Neural cell (in vitro differentiated cells): ENCODE results near the gene NCOA5. TPM values are rescaled to one million over a fixed set of nuclear protein-coding genes. Genes with fewer than 3 reads are reported as not detected.

Experiments used
- H2AFZ ChIP-seq: fragments of 200-600, 300-800 bp; sonication (generic), shearing (Covaris generic); 2 replicates; pipeline ENCODE4 v1.6.0; 2014; ENCODE audit warnings: low read depth, mild to moderate bottlenecking, antibody characterized with exemption, low read length, moderate library complexity
- H3F3A ChIP-seq: fragments of 200-600 bp; shearing (Covaris generic); 2 replicates; pipeline ENCODE4 v1.6.1; 2016; ENCODE audit warnings: mild to moderate bottlenecking, moderate library complexity, mixed read lengths, antibody characterized with exemption, low read length; ENCODE audit not compliant: insufficient read depth, poor library complexity, severe bottlenecking
- H3K27ac ChIP-seq: fragments of 200-600, 300-800 bp; sonication (generic), shearing (Covaris generic); 2 replicates; pipeline ENCODE4 v1.5.1; 2014; ENCODE audit warnings: mild to moderate bottlenecking, low read length, moderate library complexity
- H3K27me3 ChIP-seq: fragments of 300-800, 200-600 bp; sonication (generic), shearing (Covaris generic); 2 replicates; pipeline ENCODE4 v1.6.0; 2014; ENCODE audit warnings: mild to moderate bottlenecking, low read depth, low read length, moderate library complexity; ENCODE audit not compliant: insufficient read depth
- H3K36me3 ChIP-seq: fragments of 300-800, 200-600 bp; sonication (generic), shearing (Covaris generic); 2 replicates; pipeline ENCODE4 v1.5.1; 2014; ENCODE audit warnings: mild to moderate bottlenecking, antibody characterized with exemption, low read length, moderate library complexity; ENCODE audit not compliant: insufficient read depth
- H3K4me2 ChIP-seq: fragments of 300-800, 200-600 bp; sonication (generic), shearing (Covaris generic); 2 replicates; pipeline ENCODE4 v1.6.0; 2014; ENCODE audit warnings: mild to moderate bottlenecking, low read length
- H3K4me3 ChIP-seq: fragments of 300-800, 200-600 bp; sonication (generic), shearing (Covaris generic); 2 replicates; pipeline ENCODE4 v1.5.1; 2014; ENCODE audit warnings: mild to moderate bottlenecking, low read length, moderate library complexity
- H3K79me2 ChIP-seq: fragments of 200-600 bp; shearing (Covaris generic); replicated peaks from 2 replicates; pipeline ENCODE4 v1.6.0; 2014; ENCODE audit warnings: mild to moderate bottlenecking, low read length, moderate library complexity; ENCODE audit not compliant: insufficient read depth
- H3K9ac ChIP-seq: fragments of 300-800, 200-600 bp; sonication (generic), shearing (Covaris generic); 2 replicates; pipeline ENCODE4 v1.6.1; 2016; ENCODE audit warnings: mild to moderate bottlenecking, low read length, mixed read lengths
- H3K9me2 ChIP-seq: fragments of 200-600 bp; shearing (Covaris generic); 2 replicates; pipeline ENCODE4 v1.6.1; 2016; ENCODE audit warnings: mild to moderate bottlenecking, low read length, mixed read lengths; ENCODE audit not compliant: insufficient read depth
- H3K9me3 ChIP-seq: fragments of 200-600, 300-800 bp; sonication (generic), shearing (Covaris generic); 2 replicates; pipeline ENCODE4 v1.6.1; 2016; ENCODE audit warnings: mild to moderate bottlenecking, mixed run types, low read length, moderate library complexity, mixed read lengths
- H4K20me1 ChIP-seq: fragments of 200-600 bp; shearing (Covaris generic); 2 replicates; pipeline ENCODE4 v1.6.1; 2016; ENCODE audit warnings: mild to moderate bottlenecking, mixed run types; ENCODE audit not compliant: insufficient read depth
- CTCF ChIP-seq: fragments of 450-650 bp; IDR thresholded peaks from 2 replicates; pipeline ENCODE4 v1.5.1; 2014; ENCODE audit warnings: antibody characterized with exemption, mild to moderate bottlenecking, moderate library complexity; ENCODE audit not compliant: poor library complexity, severe bottlenecking
- EP300 ChIP-seq: fragments of 450-650 bp; conservative IDR thresholded peaks from 2 replicates; pipeline ENCODE4 v1.6.1; 2014; ENCODE audit warnings: antibody characterized with exemption, mild to moderate bottlenecking, moderate library complexity; ENCODE audit not compliant: poor library complexity, severe bottlenecking
- EZH2 ChIP-seq: fragments of 200-600, 300-800 bp; shearing (Covaris generic), sonication (generic); IDR thresholded peaks from 2 replicates; pipeline ENCODE4 v1.6.1; 2014; ENCODE audit warnings: antibody characterized with exemption, low read length, borderline replicate concordance, mild to moderate bottlenecking; ENCODE audit not compliant: insufficient read depth, poor library complexity, severe bottlenecking
- MXI1 ChIP-seq: fragments of 450-650 bp; conservative IDR thresholded peaks from 2 replicates; pipeline ENCODE4 v1.6.1; 2014; ENCODE audit warnings: antibody characterized with exemption, mild to moderate bottlenecking; ENCODE audit not compliant: poor library complexity, severe bottlenecking
- POLR2AphosphoS5 ChIP-seq: IDR thresholded peaks from 2 replicates; pipeline ENCODE4 v1.6.1; 2012
- RAD21 ChIP-seq: fragments of 450-650 bp; conservative IDR thresholded peaks from 2 replicates; pipeline ENCODE4 v1.6.1; 2014; ENCODE audit warnings: antibody characterized with exemption, mild to moderate bottlenecking, moderate library complexity
- REST ChIP-seq: IDR thresholded peaks from 2 replicates; pipeline ENCODE4 v1.6.1; 2012; ENCODE audit warnings: borderline replicate concordance
- SMC3 ChIP-seq: fragments of 450-650 bp; conservative IDR thresholded peaks from 2 replicates; pipeline ENCODE4 v1.6.1; 2014; ENCODE audit warnings: antibody characterized with exemption, mild to moderate bottlenecking, moderate library complexity; ENCODE audit not compliant: poor library complexity
- TAF1 ChIP-seq: IDR thresholded peaks from 2 replicates; pipeline ENCODE4 v1.6.1; 2012; ENCODE audit warnings: low read depth
- polyA plus RNA-seq: library from polyadenylated mRNA; depleted of rRNA; stranded (reverse); fragments of >200 nt; gene quantifications from 2 replicates; pipeline ENCODE4 v1.2.3, GENCODE V29; 2014

Gene NCOA5
- polyA plus RNA-seq, 1 donor from 2014 or later = 29.9 TPM

GRCh38 chr20:46063652-46064054 is 26.1 kb downstream of the NCOA5 start:
- Histone ChIP-seq H3K27me3 (no peaks in the 10 kb centered on the region), H3K4me3 (no peak overlapping the region), H3K9ac (no peak overlapping the region), H3K4me2 (no peak overlapping the region), H3K9me2 (no peaks in the 10 kb centered on the region), H3K9me3 (no peaks in the 10 kb centered on the region), H4K20me1 (no peaks in the 10 kb centered on the region), H2AFZ (no peak overlapping the region), H3K27ac (no peak overlapping the region), H3F3A (no peaks in the 10 kb centered on the region), H3K36me3 (peaks cover 18% of the 10 kb centered on the region), H3K79me2 (no peaks in the 10 kb centered on the region)
- TF ChIP-seq POLR2AphosphoS5 = no peak
- TF ChIP-seq TAF1 = no peak
- no peak for TF ChIP-seq RAD21
- TF ChIP-seq EZH2 = no peak
- TF ChIP-seq REST = no peak
- TF ChIP-seq CTCF = no peak
- no peak for TF ChIP-seq SMC3
- TF ChIP-seq MXI1 = no peak

DNA sequence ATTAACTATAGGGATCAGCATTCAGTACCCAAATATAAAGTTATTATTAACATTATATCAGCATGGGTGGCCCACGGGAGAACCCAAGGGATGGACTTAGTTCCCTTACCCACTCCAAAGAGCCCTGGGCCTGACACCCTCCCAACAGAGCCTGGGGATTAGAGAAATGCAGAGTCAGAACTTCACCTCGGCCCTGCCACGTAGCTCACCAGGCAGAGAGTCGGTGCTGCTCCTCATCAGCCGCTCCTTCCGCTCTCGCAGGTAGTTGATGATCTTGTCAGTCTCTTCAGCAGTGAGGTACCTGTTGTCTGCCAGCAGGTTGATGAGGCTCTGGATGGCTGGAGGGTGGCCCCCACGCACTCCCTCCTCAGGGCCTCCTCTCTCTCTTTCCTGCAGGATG is 26.6 kb downstream of the NCOA5 start:
- peaks cover 18% of the 10 kb centered on the region for H3K36me3 ChIP-seq
- no peak overlapping the region for H3K4me3 ChIP-seq
- H3F3A ChIP-seq = no peaks in the 10 kb centered on the region
- no peaks in the 10 kb centered on the region for H3K9me2 ChIP-seq
- no peaks in the 10 kb centered on the region for H3K27me3 ChIP-seq
- no peak overlapping the region for H3K4me2 ChIP-seq
- H3K79me2 ChIP-seq = no peaks in the 10 kb centered on the region
- no peak overlapping the region for H2AFZ ChIP-seq
- no peaks in the 10 kb centered on the region for H3K9me3 ChIP-seq
- H4K20me1 ChIP-seq = no peaks in the 10 kb centered on the region
- H3K9ac ChIP-seq = no peak overlapping the region
- no peak overlapping the region for H3K27ac ChIP-seq
- TF ChIP-seq CTCF (no peak), POLR2AphosphoS5 (no peak), SMC3 (no peak), TAF1 (no peak), EP300 (no peak), MXI1 (no peak), EZH2 (no peak), RAD21 (no peak), REST (no peak)
